NT2/D1 (cell line): ENCODE measurements around the gene HSPA4.

ENCODE experiments used
- SUZ12 ChIP-seq: IDR thresholded peaks from 2 replicates; pipeline ENCODE4 v1.6.1; 2011; ENCODE audit not compliant: insufficient read length, insufficient read depth; ENCODE audit errors: extremely low read depth
- YY1 ChIP-seq: IDR thresholded peaks from 2 replicates; pipeline ENCODE4 v1.6.1; 2011; ENCODE audit not compliant: insufficient read length, insufficient read depth
- ZNF274 ChIP-seq: IDR thresholded peaks from 2 replicates; pipeline ENCODE4 v1.6.1; 2011; ENCODE audit warnings: mild to moderate bottlenecking, low read depth, low read length

DNA sequence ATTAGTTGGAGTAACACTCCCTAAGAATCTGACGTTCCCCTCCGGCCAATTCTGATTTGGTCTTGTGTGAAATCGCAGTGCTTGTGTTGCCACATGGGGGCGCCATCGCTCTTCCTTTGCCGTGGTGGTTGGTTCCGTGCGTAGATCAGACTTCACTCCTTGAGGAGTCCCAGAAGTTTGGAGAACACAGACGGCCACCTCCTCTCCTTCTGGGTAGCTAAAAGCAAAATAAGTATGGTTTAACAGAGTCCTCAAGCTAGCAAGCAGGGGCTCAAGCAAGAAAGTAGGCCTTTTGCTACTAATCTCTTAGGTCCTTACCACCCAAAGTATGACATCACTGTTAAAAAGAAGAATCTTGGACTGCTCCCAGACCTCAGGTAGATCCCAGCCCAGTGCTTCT is 59.5 kb downstream of the HSPA4 start:
- TF ChIP-seq ZNF274 (no peak), SUZ12 (no peak), YY1 (no peak)
